Neuronal stem cell (in vitro differentiated cells): ENCODE data around the gene NOL4L.

Experiments
- DNase-seq: peaks from one replicate; pipeline ENCODE4 v3.0.0-alpha.2; 2013; ENCODE audit warnings: low spot score
- H2AFZ ChIP-seq: one replicate; pipeline ENCODE4 v1.6.1; 2013; ENCODE audit warnings: mild to moderate bottlenecking, low read length, inconsistent platforms
- H2AK5ac ChIP-seq: 2 replicates; pipeline ENCODE4 v1.6.1; 2013; ENCODE audit warnings: low read depth, mild to moderate bottlenecking, inconsistent platforms, low read length, moderate library complexity, mixed read lengths
- H2BK120ac ChIP-seq: 2 replicates; pipeline ENCODE4 v1.6.1; 2013; ENCODE audit warnings: low read depth, mild to moderate bottlenecking, inconsistent platforms, low read length, moderate library complexity, mixed read lengths
- H2BK12ac ChIP-seq: one replicate; pipeline ENCODE4 v1.6.1; 2013; ENCODE audit warnings: low read length, inconsistent platforms
- H2BK15ac ChIP-seq: 2 replicates; pipeline ENCODE4 v1.6.1; 2013; ENCODE audit warnings: mild to moderate bottlenecking, low read length, inconsistent platforms, mixed read lengths
- H2BK5ac ChIP-seq: one replicate; pipeline ENCODE4 v1.6.1; 2013; ENCODE audit warnings: inconsistent platforms, mild to moderate bottlenecking, low read length, moderate library complexity
- H3K14ac ChIP-seq: one replicate; pipeline ENCODE4 v1.6.1; 2013; ENCODE audit warnings: low read length, inconsistent platforms
- H3K18ac ChIP-seq: 2 replicates; pipeline ENCODE4 v1.6.1; 2013; ENCODE audit warnings: low read length, inconsistent platforms
- H3K23ac ChIP-seq: 2 replicates; pipeline ENCODE4 v1.6.1; 2013; ENCODE audit warnings: low read depth, mild to moderate bottlenecking, mixed read lengths, low read length, inconsistent platforms; ENCODE audit not compliant: poor library complexity
- H3K27ac ChIP-seq: replicated peaks from 3 replicates; pipeline ENCODE4 v1.5.1; 2013; ENCODE audit warnings: low read length, inconsistent platforms
- H3K27me3 ChIP-seq, 3 experiments: 2 replicates each; pipeline ENCODE4 v1.6.1; 2013; ENCODE audit warnings: low read length in 3 of 3, mild to moderate bottlenecking in 2 of 3, inconsistent platforms in 1 of 3, low read depth in 1 of 3, mixed read lengths in 1 of 3, moderate library complexity in 1 of 3; ENCODE audit not compliant: control insufficient read depth in 3 of 3, insufficient read depth in 3 of 3
- H3K36me3 ChIP-seq, 2 donors: replicated peaks in 1 of 2; 2 replicates each; pipeline ENCODE4 v1.6.1; 2013; ENCODE audit warnings: low read length in 2 of 2; ENCODE audit not compliant: control insufficient read depth in 2 of 2, insufficient read depth in 2 of 2
- H3K4ac ChIP-seq: 2 replicates; pipeline ENCODE4 v1.6.1; 2013; ENCODE audit warnings: inconsistent platforms, mild to moderate bottlenecking, low read length, moderate library complexity
- H3K4me1 ChIP-seq, 2 donors: 1 replicate in 1 of 2; 2 replicates in 1 of 2; pipeline ENCODE4 v1.6.1; 2013; ENCODE audit warnings: low read length in 2 of 2, low read depth in 1 of 2; ENCODE audit not compliant: control insufficient read depth in 2 of 2, insufficient read depth in 1 of 2
- H3K4me2 ChIP-seq: one replicate; pipeline ENCODE4 v1.6.1; 2013; ENCODE audit warnings: mild to moderate bottlenecking, low read length, inconsistent platforms; ENCODE audit not compliant: insufficient read depth, poor library complexity, severe bottlenecking
- H3K4me3 ChIP-seq, 2 donors: 2 replicates each; pipeline ENCODE4 v1.5.1; 2013; ENCODE audit warnings: low read length in 2 of 2, mild to moderate bottlenecking in 2 of 2, inconsistent platforms in 1 of 2, moderate library complexity in 1 of 2
- H3K79me1 ChIP-seq: one replicate; pipeline ENCODE4 v1.6.1; 2013; ENCODE audit warnings: low read depth, mild to moderate bottlenecking, inconsistent platforms, low read length, moderate library complexity
- H3K9ac ChIP-seq: one replicate; pipeline ENCODE4 v1.6.1; 2013; ENCODE audit warnings: mild to moderate bottlenecking, low read depth, low read length, inconsistent platforms; ENCODE audit not compliant: poor library complexity
- H3K9me3 ChIP-seq, 2 donors: replicated peaks in 1 of 2; 2 replicates each; pipeline versions ENCODE3 to v1.6.1; 2013; ENCODE audit warnings: low read length in 2 of 2, mild to moderate bottlenecking in 2 of 2, inconsistent platforms in 1 of 2, low read depth in 1 of 2, mixed read lengths in 1 of 2, moderate library complexity in 1 of 2; ENCODE audit not compliant: control insufficient read depth in 2 of 2, insufficient read depth in 1 of 2
- H4K8ac ChIP-seq: one replicate; pipeline ENCODE4 v1.6.1; 2013; ENCODE audit warnings: low read depth, mild to moderate bottlenecking, inconsistent platforms, low read length, moderate library complexity
- H4K91ac ChIP-seq: one replicate; pipeline ENCODE4 v1.6.1; 2013; ENCODE audit warnings: low read length, low read depth, mild to moderate bottlenecking, inconsistent platforms; ENCODE audit not compliant: poor library complexity
- WGBS, 2 donors: extraction: QIAGEN DNeasy Blood & Tissue Kit; methylation state at CpG; one replicate each; pipeline ENCODE4 v1.1.7; 2013; ENCODE audit warnings: missing lambda C conversion rate in 2 of 2, mixed read lengths in 1 of 2; ENCODE audit not compliant: insufficient read length in 2 of 2, insufficient replicate concordance in 1 of 2; ENCODE audit errors: extremely low coverage in 2 of 2; 5-methylcytosine and 5-hydroxymethylcytosine counted together

The NOL4L gene

DNA sequence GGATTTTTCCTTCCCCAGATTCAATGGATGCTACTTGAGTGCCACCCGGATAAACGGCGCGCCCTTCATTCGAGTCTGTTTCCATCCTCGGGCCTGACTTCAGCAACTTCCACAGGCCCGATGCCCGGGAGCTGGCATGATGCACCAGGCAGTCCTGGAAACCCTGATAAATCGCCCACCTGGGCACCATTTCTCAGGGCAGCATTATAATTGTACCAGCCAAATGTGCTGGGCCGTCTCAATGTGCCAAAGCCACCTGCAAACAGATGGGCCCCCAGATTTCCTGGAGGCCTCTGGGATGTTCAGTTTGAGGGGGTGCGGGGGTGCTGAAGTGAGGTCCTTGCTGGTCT, 65.8 kb downstream of the NOL4L start:
- no peak for DNase-seq

DNA sequence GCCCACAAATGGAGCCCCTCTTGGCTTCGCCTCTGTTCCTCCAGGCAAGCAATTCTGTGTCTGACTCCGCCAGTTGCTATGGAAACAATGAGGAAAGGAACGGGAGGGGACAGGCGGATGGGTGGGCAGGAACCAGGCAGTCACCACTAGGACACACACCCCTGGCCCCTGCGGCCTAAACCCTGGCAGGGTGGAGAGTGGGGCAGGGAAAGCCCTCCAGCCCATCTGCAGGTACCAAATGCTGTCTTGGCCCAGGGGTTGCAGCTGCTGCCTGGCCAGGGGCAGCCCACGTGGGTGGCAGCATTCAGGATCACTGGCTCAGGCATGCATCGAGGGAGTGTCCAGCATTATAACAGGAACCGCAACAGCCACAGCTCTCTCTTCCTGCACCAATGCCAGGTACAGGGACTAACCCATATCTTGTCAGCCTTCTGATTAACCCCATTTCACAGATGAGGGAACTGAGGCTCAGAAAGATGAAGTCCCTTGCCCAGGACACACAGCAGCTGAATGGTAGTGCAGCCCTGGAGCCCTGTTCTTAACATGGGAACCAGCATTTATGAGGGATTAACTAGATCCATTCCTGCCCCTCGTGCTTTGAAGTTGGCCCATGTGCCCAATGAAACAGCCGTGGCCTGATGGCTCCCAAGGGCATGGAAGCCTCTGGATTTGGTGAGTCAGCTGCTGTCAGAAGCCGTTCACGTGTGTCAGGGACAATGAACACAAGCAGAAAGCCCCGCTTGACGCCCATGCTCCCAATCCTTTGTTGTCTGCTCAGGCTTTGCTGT, 66.3 kb downstream of the NOL4L start:
- H2BK12ac ChIP-seq, result peak overlapping the region; percentile 58
- no peaks in the 10 kb centered on the region for H3K36me3 ChIP-seq
- no peak overlapping the region for H3K4me3 ChIP-seq
- peak overlapping the region; percentile 2 for H3K14ac ChIP-seq
- no peaks in the 10 kb centered on the region for H3K9me3 ChIP-seq
- WGBS, 2 donors, result no CpG with 5 or more reads among the region's 14 CpGs
- no peak overlapping the region for H3K4me2 ChIP-seq
- H4K8ac ChIP-seq, result no peak overlapping the region
- no peak overlapping the region for H2BK5ac ChIP-seq
- H2BK120ac ChIP-seq, result no peak overlapping the region
- no peak overlapping the region for H3K4ac ChIP-seq
- DNase-seq, result no peak
- peak overlapping the region; percentile 46 for H2AFZ ChIP-seq
- peak overlapping the region; percentile 17 for H2BK15ac ChIP-seq
- H3K27ac ChIP-seq, result no peak overlapping the region
- no peak overlapping the region for H2AK5ac ChIP-seq
- H4K91ac ChIP-seq, result no peak overlapping the region
- no peaks in the 10 kb centered on the region for H3K79me1 ChIP-seq
- no peak overlapping the region for H3K23ac ChIP-seq
- H3K27me3 ChIP-seq, result no peaks in the 10 kb centered on the region
- H3K18ac ChIP-seq, result peak overlapping the region; percentile 82
- H3K9ac ChIP-seq, result peak overlapping the region; percentile 79
- peaks cover 27 to 38% of the 10 kb centered on the region in 2 donors for H3K4me1 ChIP-seq

More for the DNA sequence above, 65.8 kb downstream of the NOL4L start:
- Histone ChIP-seq H3K23ac (no peak overlapping the region), H3K4ac (no peak overlapping the region), H3K14ac (no peak overlapping the region), H3K4me2 (no peak overlapping the region), H3K4me1 (peaks cover 27 to 38% of the 10 kb centered on the region in 2 donors), H3K18ac (no peak overlapping the region), H2BK12ac (no peak overlapping the region), H2AK5ac (peak overlapping the region; percentile 21), H2AFZ (no peak overlapping the region), H2BK5ac (no peak overlapping the region), H2BK120ac (no peak overlapping the region), H3K79me1 (no peaks in the 10 kb centered on the region), H2BK15ac (no peak overlapping the region), H3K36me3 (no peaks in the 10 kb centered on the region), H3K27me3 (no peaks in the 10 kb centered on the region), H4K91ac (no peak overlapping the region), H3K9ac (no peak overlapping the region), H3K4me3 (no peak overlapping the region), H4K8ac (no peak overlapping the region), H3K9me3 (no peaks in the 10 kb centered on the region), H3K27ac (no peak overlapping the region)
- no CpG with 5 or more reads among the region's 11 CpGs for WGBS, 2 donors

DNA sequence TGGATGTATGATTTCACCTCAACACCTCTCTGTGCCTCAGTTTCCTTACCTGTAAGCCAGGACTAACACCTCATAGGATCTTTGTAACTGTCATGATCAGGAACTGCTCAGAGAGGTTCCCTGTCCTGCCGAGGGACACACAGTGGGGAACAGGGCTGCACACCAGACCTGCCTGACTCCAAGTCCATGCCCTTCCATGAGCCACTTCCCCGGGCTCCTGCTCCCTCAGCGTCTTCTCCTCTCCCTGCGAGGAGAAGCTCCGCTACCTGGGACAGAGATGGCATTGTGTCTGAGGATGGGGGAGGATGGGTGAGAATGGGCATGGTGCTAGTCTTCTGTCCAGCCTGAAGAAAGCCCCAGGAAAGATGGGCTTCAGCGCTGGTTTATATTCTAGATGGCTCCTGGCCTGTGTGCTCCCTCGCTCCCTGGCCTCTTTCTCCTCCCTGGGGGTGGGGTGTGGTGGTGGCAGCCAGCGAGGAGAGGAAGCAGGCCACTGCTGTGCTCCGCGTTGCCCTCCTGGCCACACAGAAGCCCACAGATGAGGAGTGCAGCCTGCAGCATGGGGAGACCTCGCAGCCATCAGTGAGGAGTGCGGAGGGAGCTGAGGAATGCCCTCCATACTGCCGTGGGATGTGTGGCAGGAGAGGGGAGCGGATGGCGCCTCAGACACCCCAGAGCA, 67.1 kb downstream of the NOL4L start:
- Histone ChIP-seq H3K18ac (peak overlapping the region; percentile 82), H2BK12ac (no peak overlapping the region), H3K9me3 (no peaks in the 10 kb centered on the region), H3K9ac (peak overlapping the region; percentile 79), H4K8ac (no peak overlapping the region), H2BK15ac (peak overlapping the region; percentile 79), H3K79me1 (no peaks in the 10 kb centered on the region), H2AK5ac (peak overlapping the region; percentile 96), H2BK5ac (no peak overlapping the region), H2BK120ac (no peak overlapping the region), H3K36me3 (no peaks in the 10 kb centered on the region), H3K23ac (peak overlapping the region; percentile 29), H3K14ac (peak overlapping the region; percentile 39), H3K4me3 (no peak overlapping the region), H3K4ac (no peak overlapping the region), H3K4me1 (peaks cover 26 to 36% of the 10 kb centered on the region in 2 donors), H4K91ac (peak overlapping the region; percentile 19), H3K27me3 (no peaks in the 10 kb centered on the region), H3K27ac (no peak overlapping the region), H3K4me2 (no peak overlapping the region), H2AFZ (peak overlapping the region; percentile 46)
- no CpG with 5 or more reads among the region's 15 CpGs for WGBS, 2 donors
- DNase-seq, result no peak

DNA sequence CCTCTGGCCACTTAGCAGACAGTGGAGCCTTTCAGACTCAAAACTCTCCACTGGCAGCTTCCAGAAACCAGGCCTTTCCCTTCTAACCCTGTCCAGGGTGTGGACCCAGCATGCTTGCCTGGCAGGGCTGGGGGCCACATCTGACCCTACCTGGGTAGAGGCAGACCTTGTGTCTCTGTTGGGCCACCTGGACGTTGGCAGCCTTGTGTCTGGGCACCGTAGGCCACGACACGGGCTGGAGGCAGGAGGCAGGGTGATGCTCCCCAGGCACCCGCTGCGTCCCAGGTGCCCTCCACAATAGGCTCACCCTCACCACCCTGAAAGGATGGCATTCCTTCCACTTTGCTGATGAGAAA, 67.6 kb downstream of the NOL4L start:
- peak overlapping the region; percentile 79 for H2BK15ac ChIP-seq
- no peak overlapping the region for H3K27ac ChIP-seq

More for the DNA sequence above, 67.6 kb downstream of the NOL4L start:
- no peak overlapping the region for H2BK120ac ChIP-seq
- H4K8ac ChIP-seq, result no peak overlapping the region
- peak overlapping the region; percentile 76 for H2AFZ ChIP-seq
- H3K36me3 ChIP-seq, result no peaks in the 10 kb centered on the region
- WGBS, 2 donors, result no CpG with 5 or more reads among the region's 6 CpGs
- H3K27me3 ChIP-seq, result no peaks in the 10 kb centered on the region
- DNase-seq, result no peak
- peak overlapping the region; percentile 19 for H4K91ac ChIP-seq
- H3K9me3 ChIP-seq, result no peaks in the 10 kb centered on the region
- H3K18ac ChIP-seq, result peak overlapping the region; percentile 88
- peak overlapping the region; percentile 9 for H2BK5ac ChIP-seq
- H3K23ac ChIP-seq, result peak overlapping the region; percentile 29
- no peak overlapping the region for H3K14ac ChIP-seq
- peak overlapping the region; percentile 4 for H3K4ac ChIP-seq
- H3K4me1 ChIP-seq, result peaks cover 26 to 36% of the 10 kb centered on the region in 2 donors
- no peaks in the 10 kb centered on the region for H3K79me1 ChIP-seq
- peak overlapping the region in 1 of 2 donors; percentile 7 for H3K4me3 ChIP-seq
- peak overlapping the region; percentile 66 for H3K9ac ChIP-seq
- peak overlapping the region; percentile 18 for H2BK12ac ChIP-seq
- H2AK5ac ChIP-seq, result peak overlapping the region; percentile 96
- H3K4me2 ChIP-seq, result no peak overlapping the region
